Ovary (tissue), 9 donors: ENCODE data around the gene NRROS. TPM values are rescaled to one million over a fixed set of nuclear protein-coding genes. Genes with fewer than 3 reads are reported as not detected.
A peak's percentile ranks its signal among the peaks of the same experiment; 100 is the strongest.

Experiments used
- DNase-seq, 5 donors: peaks; one replicate each; pipeline ENCODE4 v3.0.0-alpha.2; 2019 to 2020
- H3K27ac ChIP-seq, 2 donors: fragments of 200-600 bp; one replicate each; pipeline versions ENCODE4 v1.5.1 to v1.8.0; 2019 to 2022
- H3K27me3 ChIP-seq: fragments of 200-600 bp; one replicate; pipeline ENCODE4 v1.8.0; 2022
- H3K36me3 ChIP-seq: fragments of 200-600 bp; sonication (generic); one replicate; pipeline ENCODE4 v1.5.1; 2019
- H3K4me1 ChIP-seq: one replicate; pipeline ENCODE4 v1.8.1; 2013; ENCODE audit warnings: mild to moderate bottlenecking, moderate library complexity; ENCODE audit not compliant: insufficient read depth
- H3K4me3 ChIP-seq: fragments of 200-600 bp; sonication (generic); one replicate; pipeline ENCODE4 v1.5.1; 2017
- H3K9me3 ChIP-seq, 2 donors: fragments of 200-600 bp in 1 of 2; sonication (generic) in 1 of 2; one replicate each; pipeline versions ENCODE4 v1.5.1 to v1.8.1; 2013 to 2019; ENCODE audit warnings: mild to moderate bottlenecking in 1 of 2, moderate library complexity in 1 of 2
- CTCF ChIP-seq, 3 donors: fragments of 450-650 bp in 2 of 3; fragments of 200-600 bp in 1 of 3; IDR thresholded peaks; one replicate each; pipeline versions ENCODE4 v1.5.1 to v1.8.0; 2016 to 2022; ENCODE audit warnings: antibody characterized with exemption in 3 of 3, mild to moderate bottlenecking in 1 of 3
- EP300 ChIP-seq: sonication (generic); formaldehyde crosslinking; IDR thresholded peaks from one replicate; pipeline ENCODE4 v1.6.1; 2017; ENCODE audit warnings: antibody characterized with exemption
- POLR2A ChIP-seq: fragments of 450-650 bp; IDR thresholded peaks from one replicate; pipeline ENCODE4 v1.6.1; 2017; ENCODE audit warnings: antibody characterized with exemption, mild to moderate bottlenecking, moderate library complexity
- WGBS, 3 donors: extraction: QIAGEN DNeasy Blood & Tissue Kit in 1 of 3; methylation state at CpG; one replicate each; pipeline versions ENCODE4 v1.1.5 to v1.1.7; 2013 to 2017; 5-methylcytosine and 5-hydroxymethylcytosine counted together
- intact Hi-C, 4 donors: fragments of 100-400 bp; cut with DNase I; formaldehyde crosslinking; loops; one replicate each; pipeline versions ENCODE4 v1.11.0 to v1.15.1; 2022 to 2023
- polyA plus RNA-seq, 2 donors: library from polyadenylated mRNA; stranded (reverse); fragments of 200-250 nt in 1 of 2; fragments of 350-450 nt in 1 of 2; fragmentation: Illumina TruSeq in 1 of 2; extraction: RNeasy Lipid Tissue Mini Kit (QIAGEN cat#74804) in 1 of 2; gene quantifications; one replicate each; pipeline ENCODE4 v1.2.3, GENCODE V29; 2013 to 2014
- total RNA-seq, 7 donors: library from RNA; depleted of rRNA in 2 of 7; stranded (reverse); fragments of >200 nt in 2 of 7; fragmentation: NEBNext Ultra II Directional in 3 of 7; extraction: Animal tissue kit (Norgen Biotek cat#: 25700) in 3 of 7; gene quantifications; one replicate each; pipeline versions ENCODE4 v1.1.0 to v1.2.4, GENCODE V29; 2016 to 2023
- donor health status: DM: no; HTN: no; CAD: no; lungs with moderate emphysema.
- donor health status: DM: no; HTN: no; CAD: no.
- donor health status: Bipolar disorder and iron deficiency.
- donor health status: DM: yes; HTN: yes; CAD: no.
- donor health status: DM: no; HTN: no; CAD: no.
- donor health status: DM: yes; HTN: yes; CAD: no.

The NRROS gene
- total and polyA plus RNA-seq, 9 donors: 0.80 to 6.3 (median 3.2) TPM

GRCh38 chr3:196640297-196641018 lies 964 bp downstream of the NRROS start:
- TF ChIP-seq CTCF (IDR thresholded peaks at IDR 0.05) (no peak), POLR2A (no peak), EP300 (no peak)
- no peak for DNase-seq
- no peaks in the 10 kb centered on the region for H3K27me3 ChIP-seq
- H3K27ac ChIP-seq: no peak overlapping the region
- intact Hi-C loops: no loop called here
- H3K4me3 ChIP-seq: peak overlapping the region; percentile 38
- no peaks in the 10 kb centered on the region for H3K36me3 ChIP-seq
- no peaks in the 10 kb centered on the region for H3K4me1 ChIP-seq
- 33 to 44% (median 43%) methylated on average over 24 of the region's 24 CpGs for WGBS, 3 donors
- no peaks in the 10 kb centered on the region for H3K9me3 ChIP-seq

GRCh38 chr3:196641333-196642054 lies 2.0 kb downstream of the NRROS start:
- H3K4me3 ChIP-seq: no peak overlapping the region
- TF ChIP-seq EP300 (no peak), CTCF (IDR thresholded peaks at IDR 0.05) (no peak), POLR2A (no peak)
- intact Hi-C loops: no loop called here
- no peaks in the 10 kb centered on the region for H3K36me3 ChIP-seq
- H3K27me3 ChIP-seq: no peaks in the 10 kb centered on the region
- no peak for DNase-seq
- H3K9me3 ChIP-seq: no peaks in the 10 kb centered on the region
- 80 to 90% (median 81%) methylated on average over 9 of the region's 9 CpGs for WGBS, 3 donors
- H3K27ac ChIP-seq: no peak overlapping the region
- no peaks in the 10 kb centered on the region for H3K4me1 ChIP-seq

GRCh38 chr3:196642434-196642833 lies 2.9 kb downstream of the NRROS start:
- DNase-seq: no peak
- TF ChIP-seq POLR2A (no peak), EP300 (no peak), CTCF (IDR thresholded peaks at IDR 0.05) (no peak)
- Histone ChIP-seq H3K4me3 (no peak overlapping the region), H3K27ac (no peak overlapping the region), H3K9me3 (no peaks in the 10 kb centered on the region), H3K36me3 (no peaks in the 10 kb centered on the region), H3K27me3 (no peaks in the 10 kb centered on the region), H3K4me1 (no peaks in the 10 kb centered on the region)
- intact Hi-C loops: no loop called here
- WGBS, 3 donors: 84 to 92% (median 91%) methylated on average over 11 of the region's 11 CpGs

- no peaks in the 10 kb centered on the region for H3K36me3 ChIP-seq
- TF ChIP-seq POLR2A (no peak), CTCF (IDR thresholded peaks at IDR 0.05) (no peak), EP300 (no peak)
- H3K4me3 ChIP-seq: no peak overlapping the region
- no peaks in the 10 kb centered on the region for H3K27me3 ChIP-seq
- no peaks in the 10 kb centered on the region for H3K9me3 ChIP-seq
- no peak overlapping the region for H3K27ac ChIP-seq
- H3K4me1 ChIP-seq: no peaks in the 10 kb centered on the region
- intact Hi-C loops: no loop called here
- WGBS, 3 donors: 84 to 93% (median 87%) methylated on average over 13 of the region's 13 CpGs
- no peak for DNase-seq
These were observed 3.8 kb downstream of the NRROS start for GRCh38 chr3:196643201-196643749.
